22Rv1 (cell line): ENCODE data around the gene SCAPER.

Source experiments
- CTCF ChIP-seq: fragments of 450-650 bp; IDR thresholded peaks from 2 replicates; pipeline ENCODE4 v1.5.1; 2017; ENCODE audit warnings: mild to moderate bottlenecking
- ZFX ChIP-seq: fragments of 450-650 bp; IDR thresholded peaks from 2 replicates; pipeline ENCODE4 v1.6.1; 2017; ENCODE audit warnings: antibody characterized with exemption, borderline replicate concordance

- no peak for TF ChIP-seq CTCF
- no peak for TF ChIP-seq ZFX
These were observed 358.3 kb downstream of the SCAPER start for GRCh38 chr15:76546805-76547204.
